ENCODE measurements around the gene OBSL1. TPM values are rescaled to one million over a fixed set of nuclear protein-coding genes. Genes with fewer than 3 reads are reported as not detected.

Gene OBSL1
- total and polyA plus RNA-seq, 3 donors from 2014 or later, result 312 to 507 (median 462) TPM

DNA sequence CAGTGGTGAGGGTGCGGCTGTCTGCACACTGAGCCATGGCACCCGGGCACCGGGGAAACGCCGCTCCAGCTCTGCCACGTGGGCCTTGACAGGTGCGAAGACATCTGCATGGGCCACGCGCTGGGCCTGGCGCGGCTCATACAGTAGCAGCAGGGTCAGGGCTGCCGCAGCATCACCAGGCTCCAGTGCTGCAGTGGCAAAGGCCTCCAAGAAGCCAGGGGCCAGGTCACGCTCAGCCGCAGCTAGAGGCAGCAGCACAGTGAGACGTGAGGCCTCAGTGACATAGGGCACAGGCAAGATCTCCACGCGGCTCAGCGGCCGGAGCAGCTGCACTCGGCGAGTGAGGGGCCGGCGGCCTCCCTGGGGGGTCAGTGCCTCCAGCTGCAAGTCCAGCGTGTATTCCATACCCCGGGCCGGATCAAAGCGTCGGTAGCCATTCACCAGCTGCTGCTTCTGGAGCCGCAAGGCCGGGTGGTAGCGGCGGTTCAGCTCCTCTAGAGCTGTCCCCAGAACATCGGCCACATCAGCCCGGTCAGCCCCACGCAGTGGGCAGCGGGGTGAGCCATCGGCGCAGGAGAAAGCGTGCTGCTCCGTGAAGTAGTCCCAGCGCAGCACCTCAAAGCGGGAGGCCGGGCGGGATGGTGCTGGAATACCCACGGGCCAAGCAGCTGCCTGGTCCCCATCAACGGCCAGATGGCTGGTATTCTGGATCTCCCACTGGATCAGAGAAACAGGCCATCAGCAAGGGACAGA lies 31.2 kb downstream of the OBSL1 start:
- no peak overlapping the region for H3K27ac ChIP-seq
- no peaks in the 10 kb centered on the region for H3K9me3 ChIP-seq
- 90 to 100% methylated on average over 1 to 46 of the region's 46 CpGs for WGBS, 2 donors
- H3K36me3 ChIP-seq (ENCODE audit: low read depth, missing control alignments), result no peaks in the 10 kb centered on the region
- TF ChIP-seq, protein P1, sequence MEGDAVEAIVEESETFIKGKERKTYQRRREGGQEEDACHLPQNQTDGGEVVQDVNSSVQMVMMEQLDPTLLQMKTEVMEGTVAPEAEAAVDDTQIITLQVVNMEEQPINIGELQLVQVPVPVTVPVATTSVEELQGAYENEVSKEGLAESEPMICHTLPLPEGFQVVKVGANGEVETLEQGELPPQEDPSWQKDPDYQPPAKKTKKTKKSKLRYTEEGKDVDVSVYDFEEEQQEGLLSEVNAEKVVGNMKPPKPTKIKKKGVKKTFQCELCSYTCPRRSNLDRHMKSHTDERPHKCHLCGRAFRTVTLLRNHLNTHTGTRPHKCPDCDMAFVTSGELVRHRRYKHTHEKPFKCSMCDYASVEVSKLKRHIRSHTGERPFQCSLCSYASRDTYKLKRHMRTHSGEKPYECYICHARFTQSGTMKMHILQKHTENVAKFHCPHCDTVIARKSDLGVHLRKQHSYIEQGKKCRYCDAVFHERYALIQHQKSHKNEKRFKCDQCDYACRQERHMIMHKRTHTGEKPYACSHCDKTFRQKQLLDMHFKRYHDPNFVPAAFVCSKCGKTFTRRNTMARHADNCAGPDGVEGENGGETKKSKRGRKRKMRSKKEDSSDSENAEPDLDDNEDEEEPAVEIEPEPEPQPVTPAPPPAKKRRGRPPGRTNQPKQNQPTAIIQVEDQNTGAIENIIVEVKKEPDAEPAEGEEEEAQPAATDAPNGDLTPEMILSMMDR (IDR thresholded peaks at IDR 0.05), result no peak
- no peak for TF ChIP-seq POLR2A (IDR thresholded peaks at IDR 0.05)
- intact Hi-C loops (cut with DNase I; ENCODE audit: low total_unique reads), result loop anchor here (5.0 kb wide), 1 partner anchor 97 kb away; no protein-coding TSS in a partner anchor
- H3K4me3 ChIP-seq, result no peak overlapping the region
- H3K27me3 ChIP-seq, result no peaks in the 10 kb centered on the region
- H3K4me1 ChIP-seq, result peaks cover 34% of the 10 kb centered on the region
- DNase-seq, result no peak

DNA sequence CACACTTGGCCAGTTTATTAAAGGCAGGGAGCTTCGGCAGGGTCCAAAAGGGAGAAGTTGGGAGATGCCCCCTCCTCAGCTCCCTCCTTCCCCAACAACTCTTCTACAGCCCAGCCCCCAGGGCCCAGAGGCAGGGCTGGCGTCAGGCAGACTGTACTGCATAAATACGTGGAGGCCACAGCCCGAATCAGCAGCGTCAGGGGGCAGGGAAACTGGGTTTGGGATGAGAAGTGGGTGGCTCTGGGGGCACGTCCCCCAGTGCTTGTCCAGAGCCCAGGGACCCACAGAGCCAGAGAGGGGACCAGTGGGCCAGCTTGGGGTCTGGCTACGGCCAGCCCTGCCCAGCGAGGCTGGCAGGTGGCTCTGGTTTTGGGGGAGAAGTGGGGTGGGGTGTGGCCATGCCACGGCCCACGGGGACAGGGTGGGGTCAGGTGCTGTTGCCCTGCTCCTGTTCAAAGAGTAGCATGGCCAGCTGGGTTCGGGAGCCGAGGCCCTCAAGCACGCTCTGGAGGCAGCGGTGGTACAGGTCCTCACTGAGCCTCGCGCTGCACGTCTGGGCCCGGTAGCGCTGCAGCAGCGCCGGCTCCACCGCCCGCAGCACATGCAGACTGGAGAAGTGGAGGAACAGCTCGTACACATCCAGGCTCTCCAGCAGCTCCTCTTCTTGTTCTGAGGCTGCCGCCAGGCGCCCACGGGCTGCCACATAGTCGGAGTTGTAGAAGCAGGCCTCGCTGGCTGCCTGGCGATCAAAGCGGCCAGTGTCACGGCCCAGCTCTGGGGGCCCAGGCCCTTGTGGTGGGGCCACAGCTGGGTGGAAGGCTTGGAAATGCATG lies 32.2 kb downstream of the OBSL1 start:
- TF ChIP-seq, protein P1 (IDR thresholded peaks at IDR 0.05), result no peak
- no peak for TF ChIP-seq POLR2A (IDR thresholded peaks at IDR 0.05)
- no peak overlapping the region for H3K27ac ChIP-seq
- WGBS, 2 donors, result 88 to 98% methylated on average over 8 to 31 of the region's 32 CpGs
- intact Hi-C loops (cut with DNase I; ENCODE audit: low total_unique reads), result no loop called here
- no peak overlapping the region for H3K4me3 ChIP-seq
- H3K9me3 ChIP-seq, result no peaks in the 10 kb centered on the region
- H3K4me1 ChIP-seq, result peaks cover 27% of the 10 kb centered on the region
- DNase-seq, result no peak
- no peaks in the 10 kb centered on the region for H3K36me3 ChIP-seq (ENCODE audit: low read depth, missing control alignments)
- H3K27me3 ChIP-seq, result no peaks in the 10 kb centered on the region

DNA sequence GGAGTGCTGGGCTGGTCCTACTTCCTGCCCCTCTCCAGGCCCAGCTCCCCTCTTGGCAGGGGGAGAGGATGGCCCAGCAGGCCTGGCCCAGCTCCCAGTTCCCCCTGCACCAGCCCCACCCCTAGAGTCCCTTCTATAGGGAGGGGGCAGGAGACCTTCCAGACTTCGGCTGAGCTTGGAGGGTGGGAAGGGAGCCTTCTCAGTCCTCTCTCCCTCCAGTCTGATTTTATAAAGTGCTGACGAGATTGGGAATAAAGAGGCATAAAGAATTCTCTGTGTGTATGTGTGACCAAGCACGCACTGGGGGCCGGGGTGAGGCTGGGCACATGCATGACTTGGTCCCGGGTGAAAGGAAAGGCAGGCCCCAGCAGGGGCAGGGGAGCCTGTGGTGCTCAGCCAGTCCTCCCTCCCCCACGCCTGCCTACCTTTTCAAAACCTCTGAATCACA lies 32.8 kb downstream of the OBSL1 start:
- no peak overlapping the region for H3K4me3 ChIP-seq
- no peaks in the 10 kb centered on the region for H3K9me3 ChIP-seq
- intact Hi-C loops (cut with DNase I; ENCODE audit: low total_unique reads), result no loop called here
- no peaks in the 10 kb centered on the region for H3K36me3 ChIP-seq (ENCODE audit: low read depth, missing control alignments)
- peaks cover 25% of the 10 kb centered on the region for H3K4me1 ChIP-seq
- no peak for DNase-seq
- no peak for TF ChIP-seq POLR2A (IDR thresholded peaks at IDR 0.05)
- TF ChIP-seq, protein P1 (IDR thresholded peaks at IDR 0.05), result no peak
- 57 to 76% methylated on average over 6 of the region's 6 CpGs for WGBS, 2 donors
- H3K27me3 ChIP-seq, result no peaks in the 10 kb centered on the region
- H3K27ac ChIP-seq, result no peak overlapping the region

DNA sequence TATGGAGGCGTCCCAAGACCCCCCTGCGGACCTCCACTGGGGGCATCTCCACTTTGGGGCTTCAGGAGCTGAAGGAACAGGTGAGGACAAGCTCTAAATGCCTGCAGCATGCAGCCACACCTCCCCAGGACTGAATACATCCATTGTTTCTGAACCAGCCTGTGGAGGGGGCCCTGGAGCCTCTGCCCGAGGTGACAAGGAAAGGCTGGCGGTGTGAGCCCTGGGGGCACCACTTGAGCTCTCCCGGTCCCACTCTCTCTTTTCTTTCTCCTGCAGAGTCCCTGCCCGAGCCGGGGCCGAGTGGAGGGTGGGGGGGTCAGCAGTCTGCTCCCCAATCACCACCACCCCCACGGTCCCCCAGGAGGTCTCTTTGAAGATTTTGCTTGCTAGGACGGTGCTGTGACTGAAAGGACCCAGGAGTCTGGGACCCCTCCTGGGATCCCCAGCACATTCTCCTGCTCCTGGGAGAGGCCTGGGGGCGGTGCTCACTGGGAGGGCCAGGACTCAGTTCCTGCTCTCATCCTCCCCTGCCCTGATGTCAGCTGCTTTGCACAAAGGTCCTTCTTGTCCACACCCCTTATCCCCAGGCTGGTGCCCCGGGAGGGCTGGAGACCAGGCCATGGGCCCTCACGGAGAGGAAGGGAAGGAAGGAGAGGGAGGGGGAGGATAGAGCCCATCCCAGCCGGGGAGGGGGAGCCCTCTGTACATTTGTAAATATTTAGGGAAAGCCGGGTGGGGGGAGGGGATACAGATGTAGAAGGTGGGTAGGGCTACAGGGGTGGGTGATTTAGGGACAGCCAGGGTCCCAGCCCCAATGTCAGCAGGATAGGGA lies 33.5 kb downstream of the OBSL1 start:
- Histone ChIP-seq H3K9me3 (no peaks in the 10 kb centered on the region), H3K4me1 (peaks cover 25% of the 10 kb centered on the region), H3K27ac (no peak overlapping the region), H3K4me3 (no peak overlapping the region), H3K36me3 (ENCODE audit: low read depth, missing control alignments) (no peaks in the 10 kb centered on the region), H3K27me3 (no peaks in the 10 kb centered on the region)
- peak; percentile 54 for DNase-seq
- 49 to 53% methylated on average over 13 to 15 of the region's 15 CpGs for WGBS, 2 donors
- intact Hi-C loops (cut with DNase I; ENCODE audit: low total_unique reads), result no loop called here
- TF ChIP-seq, protein P1 (IDR thresholded peaks at IDR 0.05), result no peak
- TF ChIP-seq POLR2A (IDR thresholded peaks at IDR 0.05), result no peak

All from testis (tissue), 3 donors.